D721Med (cell line): ENCODE results near the gene EFNA5.

Source experiments
- DNase-seq: peaks from one replicate; pipeline ENCODE4 v3.0.0; 2011; ENCODE audit warnings: low spot score; ENCODE audit not compliant: insufficient read length
- FAIRE-seq: peaks from 2 replicates; lab custom pipeline; 2011; peaks lifted over from hg19 to GRCh38; lab: Jason Lieb, UNC
- TF ChIP-seq, protein P1 (sequence below): IDR thresholded peaks from 2 replicates; pipeline ENCODE4 v1.5.1; 2012; ENCODE audit warnings: mild to moderate bottlenecking, control low read depth; ENCODE audit not compliant: insufficient read depth; ENCODE audit errors: missing control alignments

EFNA5 gene

DNA sequence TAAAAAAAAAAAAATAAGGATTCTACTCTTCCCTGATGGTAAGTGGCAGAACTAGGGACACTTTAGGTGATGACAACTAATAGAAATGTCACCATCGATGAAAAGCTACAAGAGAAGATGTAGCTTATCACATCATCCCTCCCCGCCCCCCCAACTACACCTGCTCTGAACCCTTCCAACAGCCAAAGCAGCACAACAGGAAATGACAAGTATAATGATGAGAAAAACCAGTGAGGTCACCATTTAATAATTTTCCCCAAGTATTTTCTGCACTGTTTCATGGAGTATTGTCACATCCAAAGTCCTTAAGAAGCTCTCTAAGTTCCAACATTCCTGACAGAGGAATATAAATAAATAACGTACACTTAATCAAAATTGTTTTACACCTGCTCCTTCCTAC is 221.4 kb downstream of the EFNA5 start:
- TF ChIP-seq, protein P1, sequence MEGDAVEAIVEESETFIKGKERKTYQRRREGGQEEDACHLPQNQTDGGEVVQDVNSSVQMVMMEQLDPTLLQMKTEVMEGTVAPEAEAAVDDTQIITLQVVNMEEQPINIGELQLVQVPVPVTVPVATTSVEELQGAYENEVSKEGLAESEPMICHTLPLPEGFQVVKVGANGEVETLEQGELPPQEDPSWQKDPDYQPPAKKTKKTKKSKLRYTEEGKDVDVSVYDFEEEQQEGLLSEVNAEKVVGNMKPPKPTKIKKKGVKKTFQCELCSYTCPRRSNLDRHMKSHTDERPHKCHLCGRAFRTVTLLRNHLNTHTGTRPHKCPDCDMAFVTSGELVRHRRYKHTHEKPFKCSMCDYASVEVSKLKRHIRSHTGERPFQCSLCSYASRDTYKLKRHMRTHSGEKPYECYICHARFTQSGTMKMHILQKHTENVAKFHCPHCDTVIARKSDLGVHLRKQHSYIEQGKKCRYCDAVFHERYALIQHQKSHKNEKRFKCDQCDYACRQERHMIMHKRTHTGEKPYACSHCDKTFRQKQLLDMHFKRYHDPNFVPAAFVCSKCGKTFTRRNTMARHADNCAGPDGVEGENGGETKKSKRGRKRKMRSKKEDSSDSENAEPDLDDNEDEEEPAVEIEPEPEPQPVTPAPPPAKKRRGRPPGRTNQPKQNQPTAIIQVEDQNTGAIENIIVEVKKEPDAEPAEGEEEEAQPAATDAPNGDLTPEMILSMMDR = no peak
- FAIRE-seq = no peak
- no peak for DNase-seq

DNA sequence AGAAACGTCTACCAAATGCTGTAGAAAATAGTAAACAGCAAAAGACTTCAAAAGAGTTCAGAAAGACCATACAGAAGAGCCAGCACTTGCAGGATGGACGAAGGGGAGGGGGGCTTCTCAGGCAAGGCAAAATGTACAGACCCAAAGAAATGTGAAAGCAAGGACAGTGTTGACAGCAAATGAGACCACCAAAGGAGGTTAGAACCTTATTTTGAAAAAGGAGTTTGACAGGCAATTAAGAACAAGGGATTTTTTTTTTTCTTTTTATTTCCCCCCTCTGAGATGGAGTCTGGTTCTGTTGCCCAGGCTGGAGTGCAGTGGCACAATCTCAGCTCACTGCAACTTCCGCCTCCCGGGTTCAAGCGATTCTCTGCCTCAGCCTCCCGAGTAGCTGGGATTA is 223.2 kb downstream of the EFNA5 start:
- no peak for DNase-seq
- TF ChIP-seq, protein P1 = no peak
- no peak for FAIRE-seq

- TF ChIP-seq, protein P1 = no peak
- FAIRE-seq (no peak), DNase-seq (no peak)
Observed at GRCh38 chr5:107446972-107447371, 223.8 kb downstream of the EFNA5 start.

- TF ChIP-seq, protein P1 = no peak
- FAIRE-seq = no peak
- no peak for DNase-seq
Observed at GRCh38 chr5:107444300-107444699, 226.4 kb downstream of the EFNA5 start.

DNA sequence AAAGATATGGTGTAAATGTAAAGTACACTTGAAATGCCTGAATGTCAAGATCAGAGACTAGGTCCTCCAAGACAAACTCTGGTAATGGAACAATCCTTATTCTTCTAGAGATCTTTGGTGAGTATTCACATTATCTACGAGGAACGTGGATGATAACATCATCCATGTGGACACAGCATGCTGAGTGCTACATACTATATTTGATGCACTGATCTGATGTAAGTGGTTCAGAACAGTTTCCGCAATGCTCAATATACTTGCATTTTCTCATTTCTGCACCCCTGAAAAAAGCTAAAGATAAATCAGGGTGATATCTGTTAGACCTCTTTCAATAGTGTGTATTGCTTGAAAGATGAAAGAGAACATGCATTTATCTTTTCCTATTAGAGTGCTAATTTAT is 226.8 kb downstream of the EFNA5 start:
- no peak for DNase-seq
- FAIRE-seq = no peak
- TF ChIP-seq, protein P1 = no peak

- DNase-seq (no peak), FAIRE-seq (no peak)
- TF ChIP-seq, protein P1 = no peak
Observed at GRCh38 chr5:107442452-107442851, 228.3 kb downstream of the EFNA5 start.

DNA sequence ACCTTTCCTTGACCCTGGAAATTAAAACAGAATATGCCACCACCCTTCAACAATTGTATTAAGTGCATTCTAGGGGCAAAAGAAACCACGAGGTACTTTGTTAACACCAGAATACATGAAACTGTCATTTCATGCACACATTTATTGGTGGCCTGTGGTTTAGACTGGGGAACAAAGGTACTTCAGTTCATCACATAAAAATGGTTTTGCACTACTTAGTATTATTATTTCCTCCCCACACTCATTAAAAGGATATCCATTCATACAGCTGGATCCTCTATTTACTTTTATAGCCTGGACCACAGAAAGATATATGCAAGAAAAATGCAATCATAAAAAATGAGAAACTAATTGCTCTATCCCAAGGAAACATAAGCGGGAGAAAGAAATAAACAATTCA is 230.9 kb downstream of the EFNA5 start:
- DNase-seq (no peak), FAIRE-seq (no peak)
- TF ChIP-seq, protein P1 = no peak
